H1 (cell line): ENCODE results near the gene SYNJ1. TPM values are rescaled to one million over a fixed set of nuclear protein-coding genes. Genes with fewer than 3 reads are reported as not detected.

Source experiments
- CTCF ChIA-PET: fragments of 300-600 bp; sonication (Branson Sonifier 250); formaldehyde crosslinking; loops from one replicate; lab custom pipeline; 2021; ENCODE audit not compliant: partially characterized antibody; lab: Charles Lee
- POLR2A ChIA-PET: fragments of 300-600 bp; sonication (Branson Sonifier 250); formaldehyde crosslinking; loops from one replicate; lab custom pipeline; 2021; ENCODE audit warnings: inconsistent platforms; ENCODE audit not compliant: partially characterized antibody; lab: Charles Lee
- DNase-seq, 2 experiments: peaks; one replicate each; pipeline versions ENCODE4 v3.0.0 to v3.0.0-alpha.2; 2010 to 2022; ENCODE audit warnings: low spot score in 2 of 2, low read depth in 1 of 2, mixed read lengths in 1 of 2
- FAIRE-seq: peaks from 2 replicates; lab custom pipeline; 2011; peaks lifted over from hg19 to GRCh38; lab: Jason Lieb, UNC
- H2AFZ ChIP-seq: 2 replicates; pipeline ENCODE4 v1.8.1; 2012; ENCODE audit warnings: low read length, inconsistent platforms
- H2AK5ac ChIP-seq: 2 replicates; pipeline ENCODE4 v1.6.1; 2013; ENCODE audit warnings: low read depth, low read length
- H2BK120ac ChIP-seq: replicated peaks from 2 replicates; pipeline ENCODE3; 2013; ENCODE audit warnings: low read depth, low read length, inconsistent platforms
- H2BK12ac ChIP-seq: 2 replicates; pipeline ENCODE4 v1.6.1; 2013; ENCODE audit warnings: low read depth, low read length
- H2BK15ac ChIP-seq: 2 replicates; pipeline ENCODE4 v1.6.1; 2013; ENCODE audit warnings: low read length
- H2BK20ac ChIP-seq: 2 replicates; pipeline ENCODE4 v1.6.1; 2013; ENCODE audit warnings: low read length
- H2BK5ac ChIP-seq: 2 replicates; pipeline ENCODE4 v1.6.1; 2013; ENCODE audit warnings: low read depth, low read length
- H3K14ac ChIP-seq: 2 replicates; pipeline ENCODE4 v1.6.1; 2013; ENCODE audit warnings: inconsistent platforms; ENCODE audit not compliant: insufficient read length
- H3K18ac ChIP-seq: 2 replicates; pipeline ENCODE4 v1.6.1; 2013; ENCODE audit warnings: low read length; ENCODE audit errors: extremely low read depth
- H3K23ac ChIP-seq: 2 replicates; pipeline ENCODE4 v1.6.1; 2013; ENCODE audit warnings: inconsistent platforms; ENCODE audit not compliant: insufficient read length
- H3K23me2 ChIP-seq: 2 replicates; pipeline ENCODE4 v1.6.1; 2013; ENCODE audit warnings: low read depth, low read length
- H3K27ac ChIP-seq: 2 replicates; pipeline ENCODE4 v1.6.1; 2011; ENCODE audit warnings: low read depth, low read length, inconsistent platforms
- H3K27me3 ChIP-seq, 4 experiments: replicated peaks in 1 of 4; 1 replicate in 1 of 4; 2 replicates in 3 of 4; pipeline versions ENCODE4 v1.6.1 to v1.8.1; 2011 to 2013; ENCODE audit warnings: low read length in 3 of 4, mild to moderate bottlenecking in 3 of 4, inconsistent platforms in 2 of 4, mixed read lengths in 2 of 4, moderate library complexity in 1 of 4; ENCODE audit not compliant: control insufficient read depth in 3 of 4, insufficient read depth in 3 of 4; ENCODE audit errors: extremely low read depth in 1 of 4
- H3K36me3 ChIP-seq, 4 experiments: 2 replicates each; pipeline versions ENCODE4 v1.6.1 to v1.8.1; 2011 to 2013; ENCODE audit warnings: mild to moderate bottlenecking in 4 of 4, low read length in 3 of 4, moderate library complexity in 2 of 4, control low read depth in 1 of 4, inconsistent platforms in 1 of 4; ENCODE audit not compliant: insufficient read depth in 4 of 4, control insufficient read depth in 2 of 4
- H3K4ac ChIP-seq: replicated peaks from 2 replicates; pipeline ENCODE3; 2013; ENCODE audit warnings: low read length, low read depth, mixed read lengths, inconsistent platforms; ENCODE audit not compliant: insufficient read length
- H3K4me1 ChIP-seq, 4 experiments: replicated peaks in 1 of 4; 1 replicate in 1 of 4; 2 replicates in 3 of 4; pipeline versions ENCODE4 v1.6.1 to v1.8.1; 2011 to 2013; ENCODE audit warnings: low read length in 3 of 4, inconsistent platforms in 2 of 4, mixed read lengths in 1 of 4; ENCODE audit not compliant: insufficient read depth in 4 of 4, control insufficient read depth in 3 of 4
- H3K4me2 ChIP-seq, 2 experiments: 2 replicates each; pipeline versions ENCODE4 v1.6.1 to v1.8.1; 2011 to 2013; ENCODE audit warnings: low read depth in 2 of 2, low read length in 2 of 2, control low read depth in 1 of 2, inconsistent platforms in 1 of 2, mild to moderate bottlenecking in 1 of 2; ENCODE audit not compliant: insufficient read depth in 1 of 2
- H3K4me3 ChIP-seq, 4 experiments: fragments of 200-600, 300-600 bp in 1 of 4; sonication (generic), shearing (Covaris generic), sonication (Bioruptor Twin) in 1 of 4; 2 replicates each; pipeline versions ENCODE4 v1.5.1 to v1.8.1; 2011 to 2016; ENCODE audit warnings: low read length in 4 of 4, low read depth in 3 of 4, control low read depth in 2 of 4, inconsistent platforms in 2 of 4, mild to moderate bottlenecking in 2 of 4, mixed read lengths in 1 of 4, moderate library complexity in 1 of 4; ENCODE audit not compliant: insufficient read depth in 2 of 4; ENCODE audit errors: extremely low read depth in 1 of 4
- H3K56ac ChIP-seq: replicated peaks from 2 replicates; pipeline ENCODE3; 2013; ENCODE audit warnings: low read depth, mild to moderate bottlenecking, mixed read lengths, low read length, inconsistent platforms; ENCODE audit not compliant: insufficient read length
- H3K79me1 ChIP-seq: 2 replicates; pipeline ENCODE4 v1.6.1; 2013; ENCODE audit warnings: low read depth, low read length, control low read depth
- H3K79me2 ChIP-seq, 2 experiments: 2 replicates each; pipeline versions ENCODE4 v1.6.1 to v1.8.1; 2012 to 2013; ENCODE audit warnings: low read length in 2 of 2, mild to moderate bottlenecking in 2 of 2, inconsistent platforms in 1 of 2; ENCODE audit not compliant: insufficient read depth in 2 of 2, control insufficient read depth in 1 of 2
- H3K9ac ChIP-seq, 4 experiments: replicated peaks in 1 of 4; 1 replicate in 1 of 4; 2 replicates in 3 of 4; pipeline versions ENCODE4 v1.6.1 to v1.8.1; 2011 to 2013; ENCODE audit warnings: low read depth in 3 of 4, low read length in 3 of 4, control low read depth in 2 of 4, mild to moderate bottlenecking in 2 of 4, moderate library complexity in 2 of 4, inconsistent platforms in 1 of 4; ENCODE audit errors: extremely low read depth in 1 of 4
- H3K9me3 ChIP-seq, 2 experiments: 2 replicates each; pipeline versions ENCODE4 v1.6.1 to v1.8.1; 2012 to 2013; ENCODE audit warnings: mild to moderate bottlenecking in 2 of 2, moderate library complexity in 2 of 2, control low read depth in 1 of 2, inconsistent platforms in 1 of 2, low read depth in 1 of 2, low read length in 1 of 2, mixed read lengths in 1 of 2; ENCODE audit not compliant: insufficient read depth in 2 of 2
- H4K20me1 ChIP-seq, 2 experiments: replicated peaks in 1 of 2; 2 replicates each; pipeline versions ENCODE3 to v1.8.1; 2011 to 2013; ENCODE audit warnings: inconsistent platforms in 2 of 2, low read length in 2 of 2, mild to moderate bottlenecking in 1 of 2; ENCODE audit not compliant: insufficient read depth in 2 of 2, control insufficient read depth in 1 of 2
- H4K5ac ChIP-seq: 2 replicates; pipeline ENCODE4 v1.6.1; 2013; ENCODE audit warnings: low read length, low read depth, mixed read lengths, inconsistent platforms; ENCODE audit not compliant: insufficient read length
- H4K8ac ChIP-seq: 2 replicates; pipeline ENCODE4 v1.8.0; 2013; ENCODE audit warnings: mild to moderate bottlenecking, moderate library complexity, low read length, inconsistent platforms; ENCODE audit not compliant: insufficient read depth; ENCODE audit errors: extremely low read depth
- H4K91ac ChIP-seq: replicated peaks from 2 replicates; pipeline ENCODE3; 2013; ENCODE audit warnings: low read length, mixed read lengths, inconsistent platforms; ENCODE audit not compliant: insufficient read length
- RNF2 ChIP-seq: fragments of 200-900, 300-1000 bp; sonication (generic); IDR thresholded peaks from 2 replicates; pipeline ENCODE4 v1.7.1; 2016; ENCODE audit warnings: borderline replicate concordance, low read depth, mild to moderate bottlenecking, antibody characterized with exemption, low read length; ENCODE audit not compliant: poor library complexity, severe bottlenecking; ENCODE audit errors: missing control alignments
- SIX5 ChIP-seq: IDR thresholded peaks from 2 replicates; pipeline ENCODE4 v1.6.1; 2011; ENCODE audit warnings: mild to moderate bottlenecking, low read depth, low read length
- WGBS, 2 experiments: shearing (Covaris generic) in 1 of 2; methylation state at CpG; one replicate each; pipeline versions ENCODE4 v1.1.6 to v1.1.7; 2013 to 2015; ENCODE audit warnings: low lambda C conversion rate in 2 of 2, mixed read lengths in 2 of 2, inconsistent platforms in 1 of 2, low coverage in 1 of 2, missing lambda C conversion rate in 1 of 2; ENCODE audit not compliant: insufficient replicate concordance in 2 of 2, insufficient coverage in 1 of 2, insufficient read length in 1 of 2; ENCODE audit errors: extremely low coverage in 1 of 2, missing lambda C conversion rate in 1 of 2; 5-methylcytosine and 5-hydroxymethylcytosine counted together
- polyA plus RNA-seq, 7 experiments: library from polyadenylated mRNA; depleted of rRNA in 3 of 7; stranded (reverse) in 5 of 7; unstranded in 2 of 7; fragments of >200 nt in 5 of 7; fragments of 200-250 nt in 2 of 7; gene quantifications; 1 replicate in 5 of 7; 2 replicates in 1 of 7; 4 replicates in 1 of 7; pipeline versions ENCODE4 v1.2.1 to v1.2.3, GENCODE V29; 2011 to 2013; ENCODE audit warnings: missing spikeins in 2 of 7, mixed read lengths in 2 of 7
- total RNA-seq: library from RNA; stranded (reverse); fragmentation: NEBNext Ultra II Directional; extraction: Animal tissue kit (Norgen Biotek cat#: 25700); gene quantifications from 2 replicates; pipeline ENCODE4 v1.2.1, GENCODE V29; 2021

The SYNJ1 gene
- total and polyA plus RNA-seq, 2 of the 8 experiments (the other 6 are each of a cell fraction or from before 2014, with no cell fraction given) = 1.3 to 4.3 TPM

DNA sequence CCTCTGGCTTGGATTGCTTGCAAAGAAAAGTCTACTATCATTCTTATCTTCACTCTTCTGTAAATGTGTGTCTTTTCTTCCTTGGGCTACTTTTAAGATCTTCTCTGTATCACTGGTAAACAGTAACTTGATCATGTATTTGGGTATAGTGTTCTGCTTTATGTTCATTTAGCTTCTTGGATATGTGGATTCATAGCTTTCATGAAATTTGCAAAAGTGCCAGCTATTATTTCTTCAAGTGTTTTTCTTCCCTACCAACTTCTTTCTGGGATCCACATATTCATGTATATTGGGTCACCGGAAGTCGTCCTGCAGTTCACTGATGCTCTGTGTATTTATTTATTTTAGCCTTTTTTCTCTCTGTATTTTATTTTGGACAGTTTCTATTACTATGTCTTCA lies 11.3 kb downstream of the SYNJ1 start:
- H3K4me1 ChIP-seq = no peaks in the 10 kb centered on the region
- H3K27me3 ChIP-seq = no peaks in the 10 kb centered on the region
- no peaks in the 10 kb centered on the region for H3K9me3 ChIP-seq
- H3K79me2 ChIP-seq = no peaks in the 10 kb centered on the region
- no peak overlapping the region for H3K4me3 ChIP-seq
- H4K5ac ChIP-seq = no peak overlapping the region
- no peaks in the 10 kb centered on the region for H3K23me2 ChIP-seq
- H4K91ac ChIP-seq = no peak overlapping the region
- DNase-seq (no peak), FAIRE-seq (no peak)
- no peak overlapping the region for H3K18ac ChIP-seq
- H3K9ac ChIP-seq = no peak overlapping the region
- no peak overlapping the region for H2AK5ac ChIP-seq
- H2BK5ac ChIP-seq = no peak overlapping the region
- no peak overlapping the region for H3K56ac ChIP-seq
- no peak overlapping the region for H3K4me2 ChIP-seq
- H2BK120ac ChIP-seq = no peak overlapping the region
- H3K79me1 ChIP-seq = 0 out of 2 replicates have a peak, but pooled peaks cover 2% of the 10 kb centered on the region
- H4K20me1 ChIP-seq = no peaks in the 10 kb centered on the region
- 84% methylated on average over 2 of the region's 2 CpGs; no CpG with 5 or more reads in 1 of the 2 experiments for WGBS, 2 experiments
- POLR2A ChIA-PET = interaction anchor here (1.4 kb wide), 1 partner anchor 11 kb away, joined by 6 read pairs; the partner anchor contains the start of gene SYNJ1
- no peak overlapping the region for H4K8ac ChIP-seq
- H2BK20ac ChIP-seq = no peak overlapping the region
- H2AFZ ChIP-seq = no peak overlapping the region
- no peak overlapping the region for H2BK15ac ChIP-seq
- no peak overlapping the region for H2BK12ac ChIP-seq
- H3K14ac ChIP-seq = no peak overlapping the region
- H3K4ac ChIP-seq = no peak overlapping the region
- no peak overlapping the region for H3K23ac ChIP-seq
- H3K36me3 ChIP-seq = no peaks in the 10 kb centered on the region
- no peak for TF ChIP-seq RNF2
- no peak for TF ChIP-seq SIX5
- CTCF ChIA-PET = interaction anchor here (1.3 kb wide), 1 partner anchor 13 kb away, joined by 3 read pairs; no protein-coding TSS in a partner anchor
- H3K27ac ChIP-seq = no peak overlapping the region
